GM23338 (cell line): ENCODE data around the gene TECPR2. TPM values are rescaled to one million over a fixed set of nuclear protein-coding genes. Genes with fewer than 3 reads are reported as not detected.

Experiments used
- ATAC-seq: fragments of 200-7000 bp; cut with Tn5 transposase; 3 replicates; pipeline ENCODE4 v1.9.1; 2020
- DNase-seq: peaks from one replicate; pipeline ENCODE4 v3.0.0-alpha.2; 2015; ENCODE audit warnings: low spot score
- H2AFZ ChIP-seq: fragments of 200-600 bp; sonication (generic); 2 replicates; pipeline ENCODE4 v1.8.0; 2016; ENCODE audit warnings: antibody characterized with exemption, mild to moderate bottlenecking, moderate library complexity
- H3F3A ChIP-seq: fragments of 200-600 bp; sonication (generic); replicated peaks from 2 replicates; pipeline ENCODE4 v1.8.0; 2017; ENCODE audit warnings: antibody characterized with exemption, mixed run types, low read depth
- H3K27ac ChIP-seq: fragments of 200-600 bp; sonication (generic); 2 replicates; pipeline ENCODE4 v1.6.1; 2016; ENCODE audit warnings: low read depth
- H3K27me3 ChIP-seq: fragments of 200-600 bp; sonication (generic); 2 replicates; pipeline ENCODE4 v1.8.0; 2016; ENCODE audit warnings: mild to moderate bottlenecking, mixed run types, moderate library complexity; ENCODE audit not compliant: insufficient read depth
- H3K36me3 ChIP-seq: fragments of 200-600 bp; sonication (generic); 2 replicates; pipeline ENCODE4 v1.8.0; 2016; ENCODE audit warnings: mild to moderate bottlenecking; ENCODE audit not compliant: insufficient read depth
- H3K4me1 ChIP-seq: fragments of 200-600 bp; sonication (generic); 2 replicates; pipeline ENCODE4 v1.8.0; 2016; ENCODE audit warnings: mild to moderate bottlenecking, moderate library complexity; ENCODE audit not compliant: insufficient read depth
- H3K4me2 ChIP-seq: fragments of 200-600 bp; sonication (generic); 2 replicates; pipeline ENCODE4 v1.7.1; 2017; ENCODE audit warnings: mixed run types
- H3K4me3 ChIP-seq: fragments of 200-600 bp; sonication (generic); 2 replicates; pipeline ENCODE4 v1.6.1; 2016; ENCODE audit warnings: mixed run types
- H3K79me2 ChIP-seq: fragments of 200-600 bp; sonication (generic); replicated peaks from 2 replicates; pipeline ENCODE4 v1.8.0; 2017; ENCODE audit warnings: mild to moderate bottlenecking; ENCODE audit not compliant: insufficient read depth
- H3K9me2 ChIP-seq: fragments of 200-600 bp; sonication (generic); 2 replicates; pipeline ENCODE4 v1.8.0; 2017; ENCODE audit not compliant: insufficient read depth
- H4K20me1 ChIP-seq: fragments of 200-600 bp; sonication (generic); replicated peaks from 2 replicates; pipeline ENCODE4 v1.8.0; 2017; ENCODE audit warnings: mild to moderate bottlenecking; ENCODE audit not compliant: insufficient read depth
- H3K27ac Mint-ChIP-seq: 2 replicates; pipeline ENCODE4 v1.8.0; 2020; ENCODE audit warnings: inconsistent platforms, mild to moderate bottlenecking, moderate library complexity, mixed read lengths
- H3K27me3 Mint-ChIP-seq: 3 replicates; pipeline ENCODE4 v1.8.0; 2022; ENCODE audit warnings: low read depth, mild to moderate bottlenecking, moderate library complexity, mixed read lengths, inconsistent platforms; ENCODE audit not compliant: insufficient read depth, poor library complexity
- H3K36me3 Mint-ChIP-seq: 3 replicates; pipeline ENCODE4 v1.8.0; 2021; ENCODE audit warnings: low read depth, mild to moderate bottlenecking, inconsistent platforms, moderate library complexity, mixed read lengths
- H3K4me1 Mint-ChIP-seq: 3 replicates; pipeline ENCODE4 v1.8.0; 2020; ENCODE audit warnings: mild to moderate bottlenecking, inconsistent platforms, mixed read lengths
- H3K4me3 Mint-ChIP-seq: 3 replicates; pipeline ENCODE4 v1.8.0; 2021; ENCODE audit warnings: moderate library complexity, mild to moderate bottlenecking, inconsistent platforms, mixed read lengths
- H3K9me3 Mint-ChIP-seq: 3 replicates; pipeline ENCODE4 v1.8.0; 2020; ENCODE audit warnings: moderate library complexity, mild to moderate bottlenecking, inconsistent platforms, mixed read lengths
- EZH2 ChIP-seq: fragments of 200-600 bp; sonication (generic); IDR thresholded peaks from one replicate; pipeline ENCODE4 v1.8.0; 2017; ENCODE audit warnings: antibody characterized with exemption, mild to moderate bottlenecking, low read depth; ENCODE audit not compliant: unreplicated experiment
- EZH2phosphoT487 ChIP-seq: fragments of 200-600 bp; sonication (generic); IDR thresholded peaks from one replicate; pipeline ENCODE4 v1.8.1; 2018; ENCODE audit warnings: antibody characterized with exemption; ENCODE audit not compliant: unreplicated experiment
- NANOG ChIP-seq: IDR thresholded peaks from 2 replicates; pipeline ENCODE4 v1.6.1; 2016; ENCODE audit warnings: antibody characterized with exemption, borderline replicate concordance
- REST ChIP-seq: IDR thresholded peaks from one replicate; pipeline ENCODE4 v1.6.1; 2018; ENCODE audit warnings: antibody characterized with exemption; ENCODE audit not compliant: unreplicated experiment
- STAT1 ChIP-seq: IDR thresholded peaks from one replicate; pipeline ENCODE4 v1.6.1; 2016; ENCODE audit warnings: antibody characterized with exemption; ENCODE audit not compliant: unreplicated experiment
- ZNF331 ChIP-seq: fragments of 250-450 bp; sonication (Bioruptor Pico); IDR thresholded peaks from 2 replicates; pipeline ENCODE4 v1.5.0; 2020; ENCODE audit warnings: low read depth, mild to moderate bottlenecking, moderate library complexity
- polyA plus RNA-seq: library from polyadenylated mRNA; unstranded; fragments of >200 nt; fragmentation: Nextera tagmentation; extraction: Ambion mirVana; gene quantifications from 2 replicates; pipeline ENCODE4 v1.2.1, GENCODE V29; 2016
- total RNA-seq: library from RNA; depleted of rRNA; stranded (reverse); fragments of >200 nt; shearing (Covaris generic); gene quantifications from 2 replicates; pipeline ENCODE4 v1.2.3, GENCODE V29; 2014
- TF ChIP-seq, protein P1 (sequence below), 2 experiments: fragments of 200-600 bp in 1 of 2; sonication (generic) in 1 of 2; conservative IDR thresholded peaks; 2 replicates each; pipeline versions ENCODE4 v1.5.1 to v1.6.1; 2016 to 2017; ENCODE audit warnings: antibody characterized with exemption in 2 of 2, low read depth in 2 of 2, mild to moderate bottlenecking in 2 of 2, moderate library complexity in 1 of 2

The TECPR2 gene
- total and polyA plus RNA-seq, 2 experiments from 2014 or later: 4.8 to 20.5 TPM

GRCh38 chr14:102471921-102472790 lies 109.4 kb downstream of the TECPR2 start (continued):
- TF ChIP-seq REST: no peak
- no peak for TF ChIP-seq EZH2phosphoT487
- no peak for TF ChIP-seq ZNF331
- no peak for TF ChIP-seq NANOG
- no peak for TF ChIP-seq STAT1

DNA sequence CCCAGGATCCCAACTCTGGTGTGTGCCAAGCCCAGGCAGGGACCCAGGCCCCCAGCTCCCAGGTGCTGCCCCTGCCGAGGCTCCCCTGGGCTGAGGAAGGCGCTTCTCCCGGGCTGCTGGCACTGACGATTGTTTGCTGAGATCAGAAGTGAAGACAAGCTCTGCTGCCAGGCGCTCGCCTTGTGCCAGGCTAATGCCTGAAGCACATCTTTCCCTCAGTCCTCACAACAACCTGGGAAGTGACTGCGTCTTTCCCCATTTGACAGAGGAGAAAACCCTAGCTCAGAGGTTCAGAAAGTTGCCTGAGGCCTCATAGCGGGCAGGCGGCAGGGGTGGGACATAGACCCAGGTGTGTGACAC lies 110.0 kb downstream of the TECPR2 start:
- Mint-ChIP-seq H3K4me3 (no peak overlapping the region), H3K9me3 (no peaks in the 10 kb centered on the region), H3K36me3 (no peaks in the 10 kb centered on the region; the same call in 2 of the 3 replicates), H3K4me1 (no peaks in the 10 kb centered on the region), H3K27ac (no peak overlapping the region), H3K27me3 (no peaks in the 10 kb centered on the region)
- DNase-seq: no peak
- no peaks in the 10 kb centered on the region for H3K9me2 ChIP-seq
- H2AFZ ChIP-seq: no peak overlapping the region
- H3F3A ChIP-seq: no peaks in the 10 kb centered on the region
- H3K4me1 ChIP-seq: no peaks in the 10 kb centered on the region
- H3K27me3 ChIP-seq: no peaks in the 10 kb centered on the region
- H3K27ac ChIP-seq: no peak overlapping the region
- no peaks in the 10 kb centered on the region for H4K20me1 ChIP-seq
- H3K4me2 ChIP-seq: no peak overlapping the region
- H3K4me3 ChIP-seq: no peak overlapping the region
- H3K36me3 ChIP-seq: no peaks in the 10 kb centered on the region
- no peak for ATAC-seq
- no peaks in the 10 kb centered on the region for H3K79me2 ChIP-seq
- TF ChIP-seq NANOG: no peak
- TF ChIP-seq, protein P1, sequence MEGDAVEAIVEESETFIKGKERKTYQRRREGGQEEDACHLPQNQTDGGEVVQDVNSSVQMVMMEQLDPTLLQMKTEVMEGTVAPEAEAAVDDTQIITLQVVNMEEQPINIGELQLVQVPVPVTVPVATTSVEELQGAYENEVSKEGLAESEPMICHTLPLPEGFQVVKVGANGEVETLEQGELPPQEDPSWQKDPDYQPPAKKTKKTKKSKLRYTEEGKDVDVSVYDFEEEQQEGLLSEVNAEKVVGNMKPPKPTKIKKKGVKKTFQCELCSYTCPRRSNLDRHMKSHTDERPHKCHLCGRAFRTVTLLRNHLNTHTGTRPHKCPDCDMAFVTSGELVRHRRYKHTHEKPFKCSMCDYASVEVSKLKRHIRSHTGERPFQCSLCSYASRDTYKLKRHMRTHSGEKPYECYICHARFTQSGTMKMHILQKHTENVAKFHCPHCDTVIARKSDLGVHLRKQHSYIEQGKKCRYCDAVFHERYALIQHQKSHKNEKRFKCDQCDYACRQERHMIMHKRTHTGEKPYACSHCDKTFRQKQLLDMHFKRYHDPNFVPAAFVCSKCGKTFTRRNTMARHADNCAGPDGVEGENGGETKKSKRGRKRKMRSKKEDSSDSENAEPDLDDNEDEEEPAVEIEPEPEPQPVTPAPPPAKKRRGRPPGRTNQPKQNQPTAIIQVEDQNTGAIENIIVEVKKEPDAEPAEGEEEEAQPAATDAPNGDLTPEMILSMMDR (conservative IDR thresholded peaks at IDR 0.05; ENCODE audit: low read depth in 2 of 2): no peak
- TF ChIP-seq EZH2: no peak
- TF ChIP-seq EZH2phosphoT487: no peak
- TF ChIP-seq REST: no peak
- no peak for TF ChIP-seq STAT1
- TF ChIP-seq ZNF331: no peak
